Measurements from ENCODE around the gene FARSB.
A peak's percentile ranks its signal among the peaks of the same experiment; 100 is the strongest.
"Not testable (repeated sequence)": the region's sequence is repeated elsewhere in the genome, so short reads cannot be mapped to it uniquely, and the experiment has no call there.

Gene FARSB

DNA sequence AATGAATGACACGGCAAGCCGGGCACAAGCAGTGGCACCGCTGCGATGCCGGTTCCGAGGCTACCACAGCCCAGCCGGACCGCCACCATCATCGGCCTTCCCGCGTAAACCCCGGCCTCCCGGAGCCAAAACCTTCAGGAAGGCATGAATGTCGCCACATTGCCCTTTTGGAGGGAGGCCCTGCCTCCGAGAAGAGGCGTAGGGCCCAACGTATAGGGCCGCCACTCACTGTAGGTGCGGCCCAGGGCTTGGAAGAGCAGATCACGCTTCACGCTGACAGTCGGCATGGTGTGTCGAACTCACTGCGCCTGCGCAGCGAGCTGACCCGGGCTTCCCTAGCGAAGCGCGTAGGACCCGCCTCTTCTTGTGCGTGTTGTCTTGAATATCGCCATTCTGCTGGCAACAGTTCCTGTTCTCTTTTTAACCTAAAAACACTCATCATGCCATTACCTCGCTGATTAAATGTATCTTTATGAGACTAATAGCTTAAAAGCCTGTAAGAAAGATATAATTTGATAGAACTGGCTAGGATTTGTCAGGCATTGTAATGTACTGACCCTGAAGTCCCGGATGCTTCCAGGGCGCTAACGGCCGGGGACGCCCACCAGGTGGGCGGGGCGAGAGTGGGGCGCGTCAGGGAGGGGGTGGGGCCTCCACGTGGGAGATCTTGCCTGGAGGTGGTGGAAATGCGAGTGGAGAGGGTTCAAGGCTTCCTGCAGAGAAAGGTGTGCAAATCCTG lies at the start of gene FARSB:
FARSB (minus strand) TSS at position 306 of the 739 bp plus-strand sequence; CDS start at position 287, 19 bp downstream.
- DNase-seq (ENCODE audit: low spot score), result peak; percentile 98

DNA sequence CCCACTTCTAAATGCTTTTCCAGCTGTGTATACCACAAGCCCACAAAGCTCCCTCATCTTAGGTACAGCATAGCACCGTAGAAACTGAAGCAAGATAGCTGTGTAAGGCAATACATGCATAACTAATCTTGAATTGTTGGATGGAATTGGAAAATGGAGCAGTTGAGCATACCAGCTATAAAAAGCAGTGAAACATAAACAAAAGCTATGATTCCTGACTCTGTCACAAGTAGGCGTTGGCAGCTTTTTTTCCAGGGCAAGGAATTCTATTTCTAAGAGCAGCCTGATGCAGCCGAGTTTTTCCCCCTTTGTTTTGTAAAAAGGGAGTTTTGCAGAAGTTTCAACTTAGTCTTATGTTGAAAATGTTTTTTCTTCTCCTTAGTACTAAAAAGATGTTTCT lies 48.0 kb upstream of the FARSB start:
- DNase-seq (ENCODE audit: low spot score), result no peak

DNA sequence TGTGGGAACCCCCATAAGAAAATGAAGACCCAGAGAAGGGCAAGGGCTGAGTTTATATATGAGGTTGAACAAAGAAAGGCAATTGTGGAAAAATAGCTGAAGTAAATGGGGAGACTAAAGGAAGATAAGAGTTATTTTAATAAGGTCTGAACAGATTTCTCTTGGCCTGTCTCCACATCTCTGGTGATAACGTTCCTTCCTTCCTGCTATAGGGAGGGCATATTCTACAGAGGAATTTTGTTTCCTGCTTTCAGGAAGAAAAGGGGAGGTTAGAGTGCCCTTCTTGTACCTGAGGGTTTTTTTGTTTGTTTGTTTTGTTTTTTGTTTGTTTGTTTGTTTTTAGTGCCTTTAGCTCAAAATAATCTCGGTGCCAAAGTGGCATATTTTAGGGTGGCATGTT lies 47.2 kb upstream of the FARSB start:
- no peak for DNase-seq (ENCODE audit: low spot score)

DNA sequence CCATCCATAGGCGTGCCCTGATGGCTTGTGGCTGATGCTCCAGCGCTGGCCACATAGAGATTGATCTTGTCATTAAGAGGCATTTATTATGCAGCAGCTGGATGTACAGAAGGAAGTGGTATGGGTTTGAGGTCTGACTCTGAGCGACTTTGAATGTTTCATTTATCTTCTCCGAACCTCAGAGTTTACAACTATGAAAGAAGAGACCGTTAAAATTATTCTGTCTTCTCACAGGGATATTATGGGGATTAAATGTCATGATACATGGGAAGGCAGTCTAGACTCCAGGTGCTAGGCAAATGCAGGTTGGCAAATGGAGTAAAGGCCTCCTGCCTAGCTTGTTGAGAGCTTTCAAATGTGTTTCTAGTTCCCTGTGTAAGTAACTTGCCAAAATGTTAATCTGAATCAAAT lies 45.8 kb upstream of the FARSB start:
- no peak for DNase-seq (ENCODE audit: low spot score)

GRCh38 chr2:222701233-222701632 lies 45.3 kb upstream of the FARSB start:
- no peak for DNase-seq (ENCODE audit: low spot score)

DNA sequence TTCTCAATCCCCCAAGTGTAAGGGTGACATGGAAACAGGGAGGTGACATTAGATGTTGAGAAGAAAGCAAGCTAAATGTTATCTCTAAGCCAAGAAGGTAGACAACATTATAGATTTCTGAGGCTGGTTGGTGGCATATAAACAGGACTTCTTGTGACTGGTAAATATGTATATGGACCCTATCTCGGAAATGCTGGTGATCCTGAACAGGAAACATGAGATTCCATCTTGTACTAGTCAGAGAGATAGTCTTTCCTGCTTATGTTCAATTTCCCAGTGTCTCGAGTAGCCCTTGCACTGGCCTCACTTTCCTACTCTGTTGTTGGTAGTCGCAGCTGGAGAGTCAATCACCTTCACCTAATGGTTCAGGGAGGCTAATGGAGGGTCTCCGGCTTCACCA lies 42.4 kb upstream of the FARSB start:
- DNase-seq (ENCODE audit: low spot score), result no peak

GRCh38 chr2:222693837-222694236 lies 37.9 kb upstream of the FARSB start:
- no peak for DNase-seq (ENCODE audit: low spot score)

GRCh38 chr2:222693413-222693812 lies 37.5 kb upstream of the FARSB start:
- not testable (repeated sequence) for DNase-seq (ENCODE audit: low spot score)

DNA sequence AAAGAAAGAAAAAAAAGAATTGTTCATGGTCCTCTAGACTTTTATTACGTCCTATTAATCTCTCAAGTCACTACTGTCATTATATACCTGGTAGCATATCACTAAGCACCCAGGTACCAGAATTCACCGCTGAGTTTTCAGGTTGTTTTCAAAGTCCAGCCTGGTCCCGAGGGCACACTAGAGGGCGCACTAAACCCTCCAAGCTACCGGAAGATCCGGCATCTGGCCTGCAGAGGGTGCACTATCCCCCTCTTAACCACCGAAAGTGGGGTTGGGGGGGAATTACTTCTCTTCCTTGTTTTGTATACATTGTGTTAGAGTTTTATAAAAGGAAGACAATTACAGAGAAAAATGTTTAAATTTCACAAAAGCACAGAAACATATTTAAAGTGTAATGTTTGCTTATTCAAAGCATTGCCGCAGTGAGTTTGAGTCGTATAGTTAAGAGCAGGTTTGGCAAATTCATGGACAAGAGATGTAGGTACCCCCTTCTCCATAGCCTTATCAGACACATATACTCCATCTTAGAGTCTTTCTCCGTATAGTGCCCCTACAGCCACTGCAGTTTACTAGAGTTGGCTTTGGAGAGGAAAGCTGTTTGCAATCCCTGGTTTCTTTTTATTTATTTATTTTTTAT lies 34.8 kb upstream of the FARSB start:
- DNase-seq (ENCODE audit: low spot score), result peak; percentile 73

- DNase-seq (ENCODE audit: low spot score), result no peak
These were observed 33.4 kb upstream of the FARSB start for GRCh38 chr2:222689322-222689721.

- no peak for DNase-seq (ENCODE audit: low spot score)
These were observed 33.0 kb upstream of the FARSB start for GRCh38 chr2:222688917-222689316.

DNA sequence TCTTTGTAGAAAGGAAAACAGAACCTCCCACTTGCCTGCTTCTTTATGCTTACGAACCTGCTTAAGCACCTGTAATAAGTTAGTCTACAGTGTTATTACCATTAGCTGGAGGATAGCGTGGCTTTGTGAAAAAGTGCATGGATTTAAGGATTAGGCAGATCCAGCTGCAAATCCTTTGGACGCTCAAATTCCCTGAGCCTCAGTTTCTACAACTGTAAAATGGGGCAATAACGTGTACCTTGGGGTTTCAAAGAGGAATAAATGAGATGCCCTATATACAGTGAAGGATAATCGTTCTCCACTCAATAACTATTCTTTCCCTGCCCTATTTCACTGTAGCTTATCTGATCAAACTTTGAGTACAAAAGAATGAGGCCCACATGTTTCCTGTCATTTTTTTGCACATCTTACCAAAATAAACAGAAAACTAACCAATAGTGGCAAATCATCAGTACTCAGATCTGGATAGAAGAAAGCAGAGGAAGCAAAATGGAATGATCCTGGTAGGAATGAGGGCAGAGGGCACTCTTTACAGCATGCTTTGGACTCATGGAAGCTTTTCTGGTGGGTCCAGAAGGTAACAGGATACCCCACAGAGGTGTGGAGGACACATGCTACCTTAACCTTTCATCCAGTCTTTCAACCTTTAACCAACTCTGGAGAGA lies 30.3 kb upstream of the FARSB start:
- no peak for DNase-seq (ENCODE audit: low spot score)

- DNase-seq (ENCODE audit: low spot score), result no peak
These were observed 27.9 kb upstream of the FARSB start for GRCh38 chr2:222683805-222684204.

- DNase-seq (ENCODE audit: low spot score), result no peak
These were observed 22.1 kb upstream of the FARSB start for GRCh38 chr2:222677981-222678380.

GRCh38 chr2:222673883-222674282 lies 18.0 kb upstream of the FARSB start:
- DNase-seq (ENCODE audit: low spot score), result no peak

DNA sequence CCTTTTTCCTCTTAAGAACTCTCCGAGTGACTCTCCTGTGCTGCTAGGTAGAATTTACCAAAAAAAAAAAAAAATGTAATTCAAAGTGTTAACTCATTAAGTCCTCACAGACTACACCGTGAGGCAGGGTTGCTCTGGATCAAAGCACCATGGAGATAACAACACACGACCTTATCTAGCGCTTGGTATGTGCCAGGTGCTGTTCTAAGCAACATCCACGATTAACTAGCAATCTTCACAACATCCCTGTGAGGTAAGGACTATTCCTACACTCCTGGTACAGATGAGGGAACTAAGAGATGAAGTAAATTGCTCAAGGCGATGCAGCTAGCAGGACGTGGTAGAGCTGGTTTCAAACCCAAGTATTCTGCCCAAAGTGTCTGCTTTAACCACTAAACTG lies 17.4 kb upstream of the FARSB start:
- no peak for DNase-seq (ENCODE audit: low spot score)

- DNase-seq (ENCODE audit: low spot score), result no peak
These were observed 16.1 kb upstream of the FARSB start for GRCh38 chr2:222672068-222672401.

DNA sequence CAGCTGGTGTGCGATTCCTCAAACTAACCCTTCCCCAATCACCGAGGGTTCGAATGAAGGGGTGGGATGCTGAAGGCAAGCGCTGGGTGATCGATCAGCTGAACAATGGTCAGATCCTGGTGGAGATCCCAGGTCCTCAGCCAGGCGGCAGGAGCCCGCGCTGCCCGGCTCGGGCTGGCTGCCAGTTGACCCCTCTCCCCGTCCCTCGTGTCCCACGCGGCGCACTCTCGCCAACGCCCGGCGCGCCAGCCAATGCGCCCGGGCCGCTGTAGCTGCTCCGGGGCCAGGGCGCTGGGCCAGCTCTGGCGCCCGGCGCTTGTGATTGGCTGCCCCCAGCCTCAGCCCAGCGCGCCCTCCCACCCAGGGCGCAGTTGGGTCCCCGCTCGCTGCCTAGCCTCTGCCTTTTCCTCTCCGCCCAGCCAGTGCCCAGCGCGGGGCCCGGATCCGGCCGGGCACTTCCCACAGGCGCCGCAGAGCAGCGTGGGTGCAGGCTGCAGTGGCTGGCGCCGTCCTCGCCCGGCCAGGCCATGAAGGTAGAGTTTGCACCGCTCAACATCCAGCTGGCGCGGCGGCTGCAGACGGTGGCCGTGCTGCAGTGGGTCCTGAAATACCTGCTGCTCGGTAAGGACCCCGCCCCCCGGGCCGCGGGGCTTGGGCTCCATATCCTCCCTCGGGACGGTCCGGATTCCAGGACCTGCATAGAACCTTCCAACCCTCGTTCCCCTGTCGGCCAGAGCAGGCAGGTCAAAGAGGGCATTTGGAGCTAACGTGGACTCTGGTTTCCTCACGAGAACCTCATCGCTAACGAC lies 15.6 kb upstream of the FARSB start, which contains the start of gene MOGAT1:
MOGAT1 (plus strand) TSS at position 400 of the 809 bp plus-strand sequence; CDS start at position 528, 128 bp downstream.
- no peak for DNase-seq (ENCODE audit: low spot score)

GRCh38 chr2:222670191-222671038 lies 14.5 kb upstream of the FARSB start:
- DNase-seq (ENCODE audit: low spot score), result no peak

GRCh38 chr2:222669353-222669752 lies 13.5 kb upstream of the FARSB start:
- no peak for DNase-seq (ENCODE audit: low spot score)

- no peak for DNase-seq (ENCODE audit: low spot score)
These were observed 12.7 kb upstream of the FARSB start for GRCh38 chr2:222668494-222669154.
